Stimulated activated CD4-positive, alpha-beta T cell treated with anti-CD3 and anti-CD28 coated beads, Interleukin-12 subunit alpha, Interleukin-12 subunit beta, amount 100 ng/mL, for 48 hours (primary cell): ENCODE measurements around the gene BRD3OS.

ENCODE experiments used
- DNase-seq, 3 donors: peaks; one replicate each; pipeline ENCODE4 v3.0.0-alpha.2; 2020; ENCODE audit warnings: low read depth in 2 of 3, low spot score in 1 of 3

BRD3OS gene

GRCh38 chr9:134024828-134025605 lies at the start of gene BRD3OS:
TSS of gene BRD3OS (plus strand) at chr9:134025481. CDS start at chr9:134026748, 1,267 bp downstream.
- DNase-seq, result peak; percentile 86 to 92 (median 89)

DNA sequence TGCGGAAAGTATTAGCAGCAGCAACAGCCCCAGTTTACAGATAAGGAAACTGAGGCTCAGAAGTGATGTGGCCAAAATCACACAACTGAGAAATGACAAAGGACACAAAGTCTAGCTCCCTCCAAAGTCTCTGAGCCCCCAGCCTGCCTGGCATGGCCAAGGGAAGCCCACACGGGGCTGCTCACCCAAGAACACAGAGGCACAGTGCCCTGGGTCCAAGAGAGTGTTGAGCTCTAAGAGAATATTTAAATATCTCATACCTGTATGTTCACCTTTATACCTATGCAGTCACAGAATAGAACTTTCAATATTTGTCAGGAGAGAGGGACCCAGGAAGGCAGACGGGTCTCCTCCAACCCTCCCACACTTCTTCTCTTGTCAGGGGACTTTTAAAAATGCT lies 49.8 kb upstream of the BRD3OS start:
- no peak for DNase-seq

GRCh38 chr9:133976191-133976861 lies 49.0 kb upstream of the BRD3OS start:
- no peak for DNase-seq

DNA sequence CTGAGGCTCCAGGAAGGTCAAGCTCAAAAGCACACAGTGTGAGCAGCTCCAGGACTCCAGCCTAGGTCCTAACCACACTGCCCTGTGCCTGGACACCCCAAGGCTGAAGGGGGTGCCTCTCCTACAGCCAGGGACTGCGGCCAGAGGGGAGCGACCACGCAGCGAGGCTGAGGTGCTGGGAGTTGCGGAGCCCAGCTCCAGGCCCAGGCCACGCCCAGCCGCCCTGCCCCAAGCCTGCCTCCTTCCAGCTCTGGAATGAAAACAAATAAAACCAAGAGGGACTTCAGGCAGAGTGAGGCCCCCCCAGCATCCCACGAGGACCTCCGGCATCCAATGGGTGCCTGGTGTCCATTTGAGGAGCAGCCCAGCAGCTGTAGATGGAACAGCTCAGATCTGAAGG lies 48.4 kb upstream of the BRD3OS start:
- no peak for DNase-seq

DNA sequence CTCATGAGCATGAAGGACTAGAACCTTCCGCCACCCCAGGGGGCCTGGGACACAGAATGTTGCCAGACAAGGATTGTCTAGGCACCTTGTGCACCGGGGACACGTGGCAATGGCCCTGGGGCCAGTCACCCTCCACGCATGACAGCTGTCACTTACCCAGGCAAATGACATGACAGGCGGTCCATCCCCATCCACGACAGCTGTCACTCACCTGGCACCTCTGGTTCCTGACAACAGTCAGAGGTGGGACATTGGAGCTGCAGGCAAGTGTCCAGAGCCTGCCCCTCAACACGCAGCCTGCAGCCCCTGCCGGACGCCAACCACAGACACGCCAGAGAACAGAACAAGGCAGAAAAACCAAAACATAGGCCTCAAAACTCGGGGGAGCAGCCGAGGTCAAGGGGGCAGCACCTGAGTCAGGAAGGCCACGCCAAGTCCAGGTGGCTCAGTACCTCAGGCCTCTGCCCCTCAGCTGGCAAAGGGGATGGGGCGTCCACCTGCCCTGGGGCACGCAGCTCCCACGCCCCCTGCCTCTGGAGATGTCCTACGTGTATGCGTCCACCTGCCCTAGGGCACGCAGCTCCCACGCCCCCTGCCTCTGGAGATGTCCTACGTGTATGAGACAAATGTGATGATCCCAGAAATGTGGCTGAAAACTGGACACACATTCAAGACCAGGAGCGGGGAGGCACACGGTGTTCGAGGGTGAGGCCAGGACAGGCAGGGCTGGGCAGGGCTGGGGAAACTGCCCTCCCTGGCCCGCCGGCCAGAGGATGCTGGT lies 47.7 kb upstream of the BRD3OS start:
- DNase-seq, result no peak

GRCh38 chr9:133978226-133978898 lies 46.9 kb upstream of the BRD3OS start:
- no peak for DNase-seq

DNA sequence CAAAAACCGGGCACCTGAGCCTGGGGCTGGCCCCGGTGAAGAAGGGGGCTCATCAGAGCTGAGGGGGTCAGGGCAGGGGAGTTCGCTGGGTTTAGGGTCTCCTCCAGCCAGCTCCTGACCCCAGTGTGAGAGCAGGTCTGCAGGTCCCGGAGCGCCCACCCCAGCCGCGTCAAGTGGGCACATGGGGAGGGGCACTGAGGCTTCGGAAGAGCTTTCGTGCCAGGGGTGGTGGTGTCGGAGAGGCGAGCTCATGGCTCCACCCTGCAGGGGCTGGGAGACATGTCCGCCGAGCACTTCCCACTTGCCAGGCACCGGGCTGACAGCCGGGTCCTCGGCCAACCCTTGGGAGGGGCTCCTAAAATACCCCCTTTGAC lies 46.4 kb upstream of the BRD3OS start:
- no peak for DNase-seq

- no peak for DNase-seq
Measured at GRCh38 chr9:133979273-133979920, 45.9 kb upstream of the BRD3OS start.

- DNase-seq, result no peak
Measured at GRCh38 chr9:133979921-133980863, 45.1 kb upstream of the BRD3OS start.

- DNase-seq, result no peak
Measured at GRCh38 chr9:133980864-133981588, 44.3 kb upstream of the BRD3OS start.

GRCh38 chr9:133981589-133981957 lies 43.7 kb upstream of the BRD3OS start:
- DNase-seq, result no peak

DNA sequence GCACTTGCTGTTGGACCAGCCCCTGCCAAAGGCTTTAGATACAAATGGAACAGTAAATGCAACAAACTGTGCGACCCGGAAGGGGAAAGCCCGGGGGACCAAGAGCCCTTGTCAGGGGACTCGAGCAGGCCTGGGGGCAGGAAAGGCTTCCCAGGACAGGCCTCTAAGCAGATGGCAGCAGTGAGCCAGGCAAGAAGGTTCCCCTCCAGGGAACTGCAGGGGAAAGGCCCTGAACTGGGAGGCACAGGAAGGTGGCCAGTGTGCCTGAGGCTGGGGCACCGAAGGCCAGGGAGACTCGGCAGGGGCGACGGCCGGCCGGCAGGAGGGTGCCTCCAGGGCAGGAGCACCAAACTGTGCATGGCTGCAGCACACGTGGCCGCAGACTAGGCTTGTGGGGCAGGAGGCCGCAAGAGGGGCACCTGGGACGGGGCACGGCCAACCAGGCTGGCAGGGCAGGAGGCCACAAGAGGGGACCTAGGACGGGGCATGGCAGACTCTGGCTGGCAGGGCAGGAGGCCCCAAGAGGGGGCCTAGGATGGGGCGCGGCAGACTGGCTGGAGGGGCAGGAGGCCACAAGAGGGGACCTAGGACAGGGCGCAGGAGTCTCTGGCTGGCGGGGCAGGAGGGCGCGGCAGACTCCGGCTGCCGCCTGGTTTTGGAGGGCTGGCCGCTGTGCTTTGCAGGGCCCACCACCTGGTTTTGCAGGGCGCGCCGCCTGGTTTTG lies 43.2 kb upstream of the BRD3OS start:
- no peak for DNase-seq

DNA sequence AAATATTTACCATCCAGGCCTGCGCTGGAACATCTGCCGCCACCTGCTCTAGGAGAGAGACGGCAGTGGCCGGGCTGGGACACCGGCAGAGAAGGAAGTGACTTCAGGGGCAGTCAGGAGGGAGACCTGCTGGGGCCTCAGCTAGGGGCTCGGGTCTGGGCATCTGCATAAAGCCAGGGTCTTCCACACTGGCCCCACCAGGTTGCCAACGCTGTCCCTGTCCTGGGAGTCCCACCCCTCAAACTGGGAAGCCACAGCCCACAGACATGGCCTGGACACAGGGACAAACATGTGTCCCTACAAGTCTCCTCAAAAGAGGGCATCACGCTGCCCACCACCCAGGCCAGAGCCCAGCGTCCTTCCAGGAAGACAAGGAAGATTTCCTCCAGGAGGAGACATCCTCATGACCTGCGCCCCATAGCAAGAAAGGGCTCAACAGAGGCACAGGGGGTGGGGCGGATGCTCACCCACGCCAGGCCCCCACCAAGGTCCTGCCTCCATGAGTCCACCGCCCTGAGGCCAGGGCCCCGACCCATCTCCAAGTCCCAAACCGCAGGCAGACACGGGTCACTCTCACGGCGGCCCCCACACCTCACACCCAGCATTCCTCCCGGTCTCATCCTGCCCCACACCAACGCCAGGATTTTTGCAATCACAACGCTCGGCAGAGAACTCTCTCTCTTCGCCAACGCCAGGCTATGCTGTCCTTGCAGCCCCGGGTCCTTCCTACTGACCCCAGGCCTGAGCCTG lies 42.1 kb upstream of the BRD3OS start:
- no peak for DNase-seq

DNA sequence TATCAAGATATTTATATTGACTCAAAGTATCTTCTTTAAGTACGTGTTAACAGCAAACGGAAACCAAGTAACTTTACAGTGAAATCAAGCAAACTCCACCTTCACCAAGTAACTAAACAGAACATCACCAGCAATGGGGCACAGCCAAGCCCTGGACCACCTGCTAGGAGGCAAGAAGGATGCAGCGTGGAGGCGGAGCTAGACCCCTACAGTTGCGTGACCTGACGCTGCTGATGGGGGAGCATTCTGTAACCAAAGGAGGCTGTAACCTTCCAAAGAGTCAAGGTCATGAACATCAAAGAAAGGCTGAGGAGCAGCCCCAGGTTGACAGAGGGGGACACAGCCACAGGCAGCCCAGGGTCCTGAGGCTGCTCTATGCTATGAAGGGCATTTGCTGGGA lies 39.2 kb upstream of the BRD3OS start:
- DNase-seq, result no peak

DNA sequence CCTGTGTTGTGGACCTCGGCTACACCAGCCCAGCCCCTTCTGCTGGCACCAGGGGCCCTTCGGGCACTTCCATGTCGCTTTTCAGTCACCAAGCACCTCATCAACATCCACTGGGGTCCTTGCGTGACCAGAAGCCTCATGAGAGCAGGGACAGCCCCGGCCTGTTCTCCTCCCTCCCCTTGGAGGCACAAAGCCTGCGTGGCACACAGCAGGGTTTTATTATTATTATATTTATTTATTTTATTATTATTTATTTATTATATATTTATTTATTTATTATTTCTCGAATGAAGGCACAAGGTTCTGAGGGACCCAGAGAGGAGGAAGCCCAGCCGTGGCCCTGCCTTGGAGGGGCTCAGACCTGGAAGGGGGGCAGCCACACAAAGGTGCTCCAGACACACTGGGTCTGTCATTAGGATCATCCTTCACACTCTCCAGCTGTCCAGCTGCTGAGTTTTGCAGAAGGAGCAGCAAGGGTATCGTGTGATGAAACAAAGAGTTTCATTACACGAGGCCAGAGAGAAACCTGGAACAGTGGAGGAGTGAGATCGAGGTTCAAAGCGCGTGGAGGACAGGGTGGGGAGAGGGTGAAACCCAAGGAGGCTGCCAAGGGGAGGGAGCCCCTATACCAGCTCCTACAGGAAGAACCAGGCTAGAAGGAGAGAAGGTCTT lies 38.4 kb upstream of the BRD3OS start:
- no peak for DNase-seq

- no peak for DNase-seq
Measured at GRCh38 chr9:133987446-133987788, 37.9 kb upstream of the BRD3OS start.

DNA sequence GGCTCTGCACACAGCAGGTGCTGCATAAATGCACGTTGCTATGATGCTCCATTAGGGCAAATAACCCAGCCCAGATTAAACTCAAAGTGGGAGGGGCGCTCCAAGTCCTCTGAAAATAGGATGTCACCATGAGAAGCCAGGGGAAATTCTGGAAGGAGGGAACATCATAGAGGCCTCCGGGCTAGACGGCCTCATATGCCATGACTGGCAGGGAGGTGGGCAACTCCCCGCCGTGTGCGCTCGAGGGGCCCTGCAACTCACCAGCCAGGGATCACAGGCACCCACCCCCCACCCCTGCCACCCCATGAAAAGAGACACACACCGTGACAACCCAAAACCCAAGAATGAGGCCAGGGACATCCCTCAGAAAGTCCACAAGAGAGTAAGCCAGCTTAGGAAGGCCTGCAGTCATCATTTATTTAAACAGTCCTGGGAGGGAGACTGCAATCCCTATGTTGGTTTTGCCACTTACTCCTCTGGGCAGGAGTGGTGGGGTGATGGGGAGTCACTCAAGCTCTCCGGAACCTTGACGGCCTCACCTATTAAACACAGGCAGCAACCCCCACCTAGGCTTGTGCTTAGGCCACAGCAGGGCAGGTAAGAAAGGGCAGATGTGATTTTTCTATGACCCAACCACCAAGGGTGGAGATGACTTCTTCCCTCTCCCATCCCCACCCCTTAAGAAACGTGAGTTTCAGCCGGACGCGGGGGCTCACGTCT lies 37.2 kb upstream of the BRD3OS start:
- DNase-seq, result no peak
